NCI-H748 (cell line): Measurements from ENCODE around the gene SCNN1B.

Source experiments
- DNase-seq: peaks from one replicate; lab custom pipeline; 2025; ENCODE audit not compliant: unreplicated experiment; lab: John Stamatoyannopoulos, UW

The SCNN1B gene

GRCh38 chr16:23320693-23321092 is 18.6 kb downstream of the SCNN1B start:
- DNase-seq = no peak

DNA sequence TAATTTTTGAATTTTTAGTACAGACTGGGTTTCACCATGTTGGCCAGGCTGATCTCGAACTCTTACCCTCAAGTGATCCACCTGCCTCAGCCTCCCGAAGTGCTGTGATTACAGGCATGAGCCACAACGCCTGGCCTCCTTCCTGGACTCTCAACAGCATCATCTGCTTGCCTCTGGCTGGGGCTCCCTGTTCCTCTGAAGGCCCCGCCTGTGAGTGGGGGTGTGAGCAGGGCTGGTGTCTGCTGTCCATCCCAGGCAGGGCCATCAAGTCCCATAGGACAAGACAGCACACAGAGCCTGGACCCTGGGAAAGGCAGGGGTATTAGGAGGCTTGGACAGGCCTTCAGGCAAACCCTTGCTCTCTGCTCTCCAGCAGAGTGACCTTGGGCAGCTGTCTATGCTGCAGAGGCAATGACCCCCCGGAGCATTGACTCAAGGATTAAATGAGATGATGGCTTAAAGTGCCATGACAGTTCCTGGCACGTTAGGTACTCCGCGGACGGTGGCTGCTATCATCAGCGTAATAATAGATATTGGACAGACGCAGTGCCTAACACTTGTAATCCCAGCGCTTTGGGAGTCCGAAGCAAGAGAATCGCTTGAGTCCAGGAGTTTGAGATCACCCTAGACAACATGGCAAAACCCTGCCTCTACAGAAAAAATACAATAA is 19.2 kb downstream of the SCNN1B start:
- no peak for DNase-seq

DNA sequence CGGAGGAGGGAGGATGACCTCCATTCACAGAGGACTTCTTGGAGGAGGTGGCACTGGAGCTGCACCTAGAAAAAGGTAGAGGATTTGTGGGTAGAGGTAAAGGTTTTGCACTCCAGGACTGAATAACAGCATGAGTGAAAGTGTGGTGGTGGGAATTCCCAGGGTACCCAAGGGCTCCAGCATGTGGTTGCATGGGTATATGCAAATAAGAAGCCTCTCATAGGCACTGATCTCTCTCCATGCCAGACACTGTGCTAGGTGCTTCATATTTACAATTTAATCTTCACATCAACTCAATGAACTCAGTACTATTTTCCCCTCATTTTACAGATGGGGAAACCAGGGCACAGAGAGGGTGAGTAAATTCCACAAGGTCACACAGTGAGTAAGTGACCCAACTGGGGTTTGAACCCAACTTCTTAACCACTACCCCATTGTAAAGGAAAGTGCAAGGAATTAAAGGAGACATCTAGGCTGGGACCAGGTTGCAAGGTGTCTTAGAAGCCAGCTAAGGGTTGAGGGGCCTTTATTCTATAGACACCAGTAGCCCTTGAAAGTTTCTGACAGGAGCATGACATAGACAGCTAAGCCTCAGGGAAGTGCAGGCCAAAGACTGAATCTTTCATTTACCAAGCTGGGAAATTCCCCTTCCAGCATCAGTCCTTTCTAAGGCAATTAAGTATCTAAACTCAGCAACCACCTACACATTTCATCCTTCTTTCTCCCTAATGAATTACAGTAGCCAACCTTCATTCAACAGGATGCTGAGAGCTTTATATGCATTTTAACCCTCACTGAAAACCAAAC is 21.3 kb downstream of the SCNN1B start:
- DNase-seq = no peak

GRCh38 chr16:23324727-23325126 is 22.6 kb downstream of the SCNN1B start:
- DNase-seq = peak; percentile 92

GRCh38 chr16:23327836-23328235 is 25.7 kb downstream of the SCNN1B start:
- DNase-seq = no peak

DNA sequence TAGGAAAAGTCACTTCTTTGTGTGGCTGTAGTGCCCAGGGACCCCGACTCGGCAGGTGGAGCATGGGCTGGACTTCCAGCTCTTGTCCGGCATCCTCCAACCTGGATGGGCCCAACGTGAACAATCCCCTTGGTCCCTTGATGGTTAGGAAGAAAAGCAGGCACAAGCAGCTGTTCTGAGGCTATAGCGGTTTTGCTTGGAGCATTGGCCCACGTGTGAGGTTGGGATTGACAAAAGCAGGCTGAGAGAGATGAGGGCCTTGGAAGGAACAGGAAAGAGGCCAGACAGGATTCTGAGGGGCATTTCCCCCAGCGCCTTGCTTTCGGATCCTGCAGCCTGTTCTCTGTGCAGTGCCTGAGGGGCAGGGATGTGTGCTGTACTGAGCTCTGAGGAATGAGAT is 28.1 kb downstream of the SCNN1B start:
- no peak for DNase-seq

DNA sequence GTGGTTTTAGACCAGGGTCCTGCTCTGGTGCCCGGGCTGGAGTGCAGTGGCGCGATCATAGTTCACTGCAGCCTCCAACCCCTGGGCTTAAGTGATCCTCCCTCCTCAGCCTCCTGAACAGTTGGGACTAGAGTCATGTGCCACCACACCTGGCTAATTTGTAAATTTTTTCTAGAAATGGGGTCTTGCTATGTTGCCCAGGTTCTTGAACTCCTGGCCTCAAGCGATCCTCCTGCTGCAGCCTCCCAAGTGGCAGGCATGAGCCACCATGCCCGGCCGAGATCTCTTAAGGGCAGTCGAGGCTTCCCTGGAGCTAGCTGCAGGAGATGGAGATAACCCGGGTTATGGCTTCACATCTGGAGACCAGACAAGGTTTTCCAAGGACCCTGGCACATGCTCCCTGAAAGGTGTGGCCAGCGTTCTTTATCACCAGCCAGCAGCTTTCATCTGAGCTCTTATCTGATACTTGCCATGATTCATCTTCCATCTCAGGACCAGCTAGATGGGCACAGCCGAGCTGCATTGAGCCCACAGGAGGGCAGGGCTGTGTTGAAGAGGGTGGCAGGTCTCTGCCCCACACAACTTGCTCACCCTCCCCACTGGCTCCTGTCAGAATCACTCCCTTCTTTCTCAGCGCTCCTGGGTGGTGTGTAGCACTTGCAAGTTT is 28.6 kb downstream of the SCNN1B start:
- DNase-seq = no peak

DNA sequence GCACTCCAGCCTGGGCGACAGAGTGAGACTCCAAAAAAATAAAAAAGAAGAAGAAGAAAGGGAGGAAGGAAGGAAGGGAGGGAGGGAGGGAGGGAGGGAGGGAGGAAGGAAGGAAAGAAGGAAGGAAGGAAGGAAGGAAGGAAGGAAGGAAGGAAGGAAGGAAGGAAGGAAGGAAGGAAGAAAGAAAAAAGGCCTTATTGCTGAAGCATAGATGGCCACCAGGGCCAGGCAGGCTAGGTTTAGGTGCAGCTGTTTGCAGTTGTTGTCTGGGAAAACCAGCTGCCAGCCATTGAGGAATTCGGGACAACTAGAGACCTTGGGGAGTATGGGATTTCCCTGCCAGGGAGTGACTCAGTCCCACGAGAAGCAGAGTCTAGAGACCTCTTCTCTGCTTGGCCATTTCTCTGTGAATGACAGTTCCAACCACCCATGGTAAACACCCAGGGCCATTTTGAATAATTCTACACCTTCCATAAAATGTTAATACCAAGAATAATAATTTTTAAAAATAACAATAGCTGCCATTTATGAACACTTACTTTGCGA is 31.0 kb downstream of the SCNN1B start:
- DNase-seq = no peak

DNA sequence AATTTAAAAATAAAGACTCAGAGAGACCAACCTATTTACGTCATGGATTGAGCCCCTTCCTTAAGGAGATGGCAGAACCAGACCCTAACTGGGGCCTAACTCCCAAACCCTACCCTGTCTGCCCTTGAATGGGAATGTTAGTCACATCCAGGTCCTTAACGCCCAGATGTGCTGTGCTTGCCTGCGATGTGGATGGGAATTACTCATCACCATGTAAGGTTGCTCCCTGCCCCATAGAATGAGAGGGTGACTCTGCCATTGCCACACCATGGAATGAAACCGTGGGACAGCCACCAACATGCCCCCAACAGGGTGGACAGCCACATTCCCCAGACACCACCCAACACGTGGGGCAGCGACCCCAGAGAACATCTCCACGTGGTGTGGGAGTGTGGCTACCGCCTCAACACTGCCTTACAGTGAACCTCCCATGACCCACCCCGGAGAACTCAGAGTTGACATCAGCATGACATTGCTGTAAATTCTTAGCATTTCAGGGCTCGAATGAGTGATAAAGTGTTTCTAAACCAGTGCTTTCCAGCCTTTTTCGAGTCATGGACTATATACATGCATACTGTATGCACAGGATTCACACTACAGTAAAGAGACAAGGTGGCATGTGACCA is 31.8 kb downstream of the SCNN1B start:
- DNase-seq = no peak

- no peak for DNase-seq
These were observed 32.4 kb downstream of the SCNN1B start for GRCh38 chr16:23334457-23334853.

DNA sequence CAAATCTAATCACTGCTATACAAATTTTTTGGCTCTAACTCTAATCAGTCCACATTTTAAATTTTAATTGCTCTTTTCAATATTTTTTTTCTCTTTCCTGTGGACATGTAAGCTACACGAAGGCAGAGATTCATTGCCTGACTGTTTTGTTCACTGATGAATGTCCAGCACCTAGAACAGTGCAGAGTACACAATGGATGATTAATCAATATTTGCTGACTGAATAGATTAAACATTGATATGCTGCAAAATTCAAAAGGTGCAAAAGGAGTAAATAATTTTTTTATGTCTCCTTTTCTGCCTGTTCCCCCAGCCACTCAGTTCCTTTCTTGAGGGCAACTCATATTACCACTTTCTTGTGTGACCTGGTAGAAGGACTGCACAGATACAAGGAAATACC is 32.8 kb downstream of the SCNN1B start:
- DNase-seq = no peak

DNA sequence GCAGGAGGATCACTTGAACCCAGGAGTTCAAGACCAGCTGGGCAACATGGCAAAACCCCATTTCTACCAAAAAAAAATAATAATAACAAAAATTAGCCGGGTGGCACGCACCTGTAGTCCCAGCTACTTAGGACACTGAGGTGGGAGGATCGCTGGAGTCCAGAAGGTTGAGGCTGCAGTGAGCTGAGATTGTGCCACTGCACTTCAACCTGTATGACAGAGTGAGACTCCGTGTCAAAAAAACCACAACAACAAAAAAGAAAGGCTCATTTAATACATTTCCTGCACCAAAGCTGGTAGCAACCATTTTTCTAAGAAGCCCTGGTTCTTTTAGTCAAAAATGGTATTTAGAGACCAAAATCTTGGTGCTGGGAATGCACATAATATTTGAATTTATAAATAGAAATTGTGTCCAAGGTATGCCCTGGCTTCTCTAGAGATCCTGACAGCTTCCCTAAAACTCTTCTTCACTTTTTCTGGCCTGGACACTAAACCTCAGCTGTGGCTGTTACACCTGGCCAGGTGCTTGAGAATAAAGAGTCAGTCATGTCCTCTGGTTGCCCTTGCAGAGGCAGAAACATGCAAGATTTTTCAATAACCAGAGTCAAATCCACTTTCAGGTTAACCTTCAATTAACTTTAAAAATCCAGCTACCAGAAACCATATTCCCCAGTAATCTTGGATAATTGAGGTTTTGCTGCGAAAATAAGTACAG is 35.9 kb downstream of the SCNN1B start:
- DNase-seq = no peak

DNA sequence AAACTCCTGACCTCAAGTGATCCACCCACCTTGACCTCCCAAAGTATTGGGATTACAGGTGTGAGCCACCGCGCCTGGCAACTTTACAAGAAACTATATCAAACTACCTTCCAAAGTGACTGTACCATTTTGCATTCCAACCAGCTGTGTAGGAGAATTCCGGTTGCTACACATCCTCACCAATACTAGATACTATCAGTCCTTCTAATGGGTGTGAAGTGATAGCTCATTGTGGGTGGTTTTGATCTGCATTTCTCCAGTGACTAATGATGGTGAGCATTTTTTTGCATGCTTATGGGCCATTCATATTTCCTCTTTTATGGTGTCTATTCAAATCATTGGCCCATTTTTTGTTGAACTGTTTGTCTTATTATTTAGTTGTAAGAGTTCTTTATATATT is 37.7 kb downstream of the SCNN1B start:
- DNase-seq = no peak

DNA sequence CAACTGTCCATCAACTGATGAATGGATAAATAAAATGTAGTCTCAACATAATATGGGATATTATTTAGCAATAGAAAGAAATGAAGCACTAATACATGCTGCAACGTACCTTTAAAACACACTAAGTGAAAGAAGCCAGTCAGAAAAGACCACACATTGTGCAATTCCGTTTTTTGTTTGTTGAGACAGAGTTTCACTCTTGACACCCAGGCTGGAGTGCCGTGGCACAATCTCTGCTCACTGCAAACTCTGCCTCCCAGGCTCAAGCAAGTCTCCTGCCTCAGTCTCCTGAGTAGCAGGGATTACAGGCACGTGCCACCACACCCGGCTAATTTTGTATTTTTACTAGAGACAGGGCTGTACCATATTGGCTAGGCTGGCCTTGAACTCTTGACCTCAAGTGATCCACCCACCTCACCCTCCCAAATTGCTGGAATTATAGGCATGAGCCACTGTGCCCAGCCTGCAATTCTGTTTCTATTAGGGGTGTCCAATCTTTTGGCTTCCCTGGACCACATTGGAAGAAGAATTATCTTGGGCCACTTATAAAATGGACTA is 40.1 kb downstream of the SCNN1B start:
- no peak for DNase-seq

GRCh38 chr16:23343643-23344612 is 41.8 kb downstream of the SCNN1B start:
- no peak for DNase-seq

- DNase-seq = no peak
These were observed 43.1 kb downstream of the SCNN1B start for GRCh38 chr16:23345237-23345636.

DNA sequence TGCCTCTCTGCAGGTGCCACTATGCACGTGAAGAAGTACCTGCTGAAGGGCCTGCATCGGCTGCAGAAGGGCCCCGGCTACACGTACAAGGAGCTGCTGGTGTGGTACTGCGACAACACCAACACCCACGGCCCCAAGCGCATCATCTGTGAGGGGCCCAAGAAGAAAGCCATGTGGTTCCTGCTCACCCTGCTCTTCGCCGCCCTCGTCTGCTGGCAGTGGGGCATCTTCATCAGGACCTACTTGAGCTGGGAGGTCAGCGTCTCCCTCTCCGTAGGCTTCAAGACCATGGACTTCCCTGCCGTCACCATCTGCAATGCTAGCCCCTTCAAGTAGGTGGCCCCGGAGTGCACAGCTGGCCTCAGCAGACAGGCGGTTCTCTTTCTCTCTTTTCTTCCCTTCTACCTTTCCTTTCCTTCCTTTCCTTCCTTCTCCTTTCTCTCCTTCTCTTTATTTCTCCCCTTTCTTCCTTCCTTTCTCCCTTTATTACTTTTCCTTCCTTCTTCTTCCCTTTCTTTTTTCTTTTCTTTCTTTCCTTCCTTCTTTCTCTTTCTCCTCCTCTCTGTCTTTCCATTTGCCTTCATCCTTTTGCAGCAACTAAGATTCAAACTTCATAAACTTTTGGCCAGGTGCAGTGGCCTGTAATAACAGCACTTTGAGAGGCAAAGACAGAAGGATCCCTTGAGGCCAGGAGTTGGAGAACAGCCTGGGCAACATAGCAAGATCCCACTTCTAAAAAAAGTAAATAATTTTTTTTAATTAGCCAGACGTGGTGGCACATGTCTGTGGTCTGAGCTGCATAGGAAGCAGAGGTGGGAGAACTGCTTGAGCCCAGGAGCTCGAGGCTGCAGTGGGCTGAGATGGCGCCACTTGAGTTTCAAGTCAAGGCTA is 46.7 kb downstream of the SCNN1B start:
- DNase-seq = no peak

GRCh38 chr16:23351360-23351759 is 49.3 kb downstream of the SCNN1B start:
- DNase-seq = peak; percentile 6
